Right lung (tissue), 5 donors: ENCODE measurements around the gene CANT1. TPM values are rescaled to one million over a fixed set of nuclear protein-coding genes. Genes with fewer than 3 reads are reported as not detected.
"Not testable (repeated sequence)": the region's sequence is repeated elsewhere in the genome, so short reads cannot be mapped to it uniquely, and the experiment has no call there.

Experiments
- DNase-seq, 2 donors: peaks; one replicate each; pipeline ENCODE4 v3.0.0-alpha.2; 2013
- polyA plus RNA-seq, 5 donors: library from polyadenylated mRNA; unstranded; fragments of 120-200 nt; gene quantifications; one replicate each; pipeline versions ENCODE4 v1.2.1 to v1.2.3, GENCODE V29; 2013; ENCODE audit warnings: inconsistent platforms in 1 of 5, low replicate concordance in 1 of 5; ENCODE audit not compliant: insufficient read length in 5 of 5, insufficient read depth in 1 of 5

The CANT1 gene
- polyA plus RNA-seq, 5 donors, result 36.8 to 45.5 (median 42.3) TPM

DNA sequence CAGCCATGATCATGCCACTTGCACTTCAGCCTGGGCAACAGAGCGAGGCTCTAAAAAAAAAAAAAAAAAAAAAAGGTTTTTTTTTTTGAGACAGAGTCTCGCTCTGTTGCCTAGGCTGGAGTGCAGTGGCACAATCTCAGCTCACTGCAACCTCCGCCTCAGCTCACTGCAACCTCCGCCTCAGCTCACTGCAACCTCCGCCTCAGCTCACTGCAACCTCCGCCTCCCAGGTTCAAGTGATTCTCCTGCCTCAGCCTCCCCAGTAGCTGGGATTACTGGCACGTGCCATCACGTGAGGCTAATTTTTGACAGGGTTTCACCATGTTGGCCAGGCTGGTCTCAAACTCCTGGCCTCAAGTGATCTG is 46.6 kb downstream of the CANT1 start:
- DNase-seq, result not testable (repeated sequence)

- DNase-seq, result no peak
Observed at GRCh38 chr17:78962345-78962983, 47.1 kb downstream of the CANT1 start.

DNA sequence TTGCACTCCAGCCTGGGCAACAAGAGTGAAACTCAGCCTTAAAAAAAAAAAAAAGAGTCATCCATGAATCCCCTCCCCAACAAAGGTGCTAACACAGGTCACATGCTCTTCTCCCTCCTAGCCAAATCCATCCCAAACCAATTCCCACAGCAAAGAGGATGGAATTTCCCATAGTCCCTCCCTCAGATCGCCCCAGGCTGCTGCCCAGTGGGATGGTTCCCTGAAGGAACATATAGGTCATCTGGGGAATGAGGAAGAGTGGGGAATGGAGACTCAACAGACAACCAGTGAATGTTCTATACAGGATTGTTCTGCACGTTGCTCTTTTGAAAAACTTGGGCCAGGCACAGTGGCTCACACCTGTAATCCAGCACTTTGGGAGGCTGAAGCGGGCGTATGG is 48.0 kb downstream of the CANT1 start:
- DNase-seq, result no peak

GRCh38 chr17:78960928-78961327 is 48.6 kb downstream of the CANT1 start:
- DNase-seq, result no peak

GRCh38 chr17:78959803-78960202 is 49.8 kb downstream of the CANT1 start:
- DNase-seq, result no peak

DNA sequence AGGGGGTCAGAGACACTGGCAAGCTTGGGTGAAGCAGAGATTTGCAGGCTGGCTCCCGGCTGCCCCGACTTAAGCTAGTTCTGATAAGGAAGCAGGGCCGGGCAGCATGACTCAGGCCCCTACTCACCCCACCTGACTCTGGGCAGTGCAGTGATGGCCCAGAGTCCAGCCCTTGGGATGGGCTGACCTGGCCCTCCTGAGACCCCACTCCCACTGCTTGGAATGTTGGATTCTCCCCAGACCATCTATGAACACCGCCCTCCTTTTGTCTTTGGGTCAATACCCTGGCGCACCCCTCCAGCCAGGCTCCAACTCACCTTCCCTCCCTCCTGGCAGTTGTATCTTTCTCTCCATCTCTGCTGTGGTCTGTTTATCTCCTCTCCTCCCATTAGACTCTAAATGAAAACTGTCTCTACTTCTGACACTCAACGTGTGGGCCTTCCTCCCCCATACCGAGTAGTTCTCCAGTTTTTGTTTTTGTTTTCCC is 50.9 kb downstream of the CANT1 start:
- DNase-seq, result no peak

DNA sequence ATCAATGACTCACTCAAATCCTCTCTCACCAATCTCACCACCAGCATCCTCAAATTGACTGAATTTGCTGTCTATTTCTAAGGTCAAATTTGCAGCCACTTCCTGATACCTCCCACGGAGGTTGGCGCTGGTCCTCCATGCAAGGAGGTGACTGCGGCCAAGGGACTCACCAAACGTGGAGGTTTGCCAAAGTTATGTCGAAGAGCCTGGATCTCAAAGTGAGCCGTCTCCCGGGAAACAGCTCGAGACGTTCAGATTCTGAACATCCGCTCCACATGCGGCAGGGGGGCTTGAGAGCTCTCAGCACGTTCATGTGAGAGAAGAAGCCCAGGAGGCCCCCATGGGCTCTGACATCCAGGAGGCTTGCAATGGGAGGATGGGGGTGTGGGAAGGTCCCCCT is 52.4 kb downstream of the CANT1 start:
- no peak for DNase-seq

GRCh38 chr17:78956254-78956653 is 53.3 kb downstream of the CANT1 start:
- no peak for DNase-seq

GRCh38 chr17:78954684-78955083 is 54.9 kb downstream of the CANT1 start:
- DNase-seq, result no peak

DNA sequence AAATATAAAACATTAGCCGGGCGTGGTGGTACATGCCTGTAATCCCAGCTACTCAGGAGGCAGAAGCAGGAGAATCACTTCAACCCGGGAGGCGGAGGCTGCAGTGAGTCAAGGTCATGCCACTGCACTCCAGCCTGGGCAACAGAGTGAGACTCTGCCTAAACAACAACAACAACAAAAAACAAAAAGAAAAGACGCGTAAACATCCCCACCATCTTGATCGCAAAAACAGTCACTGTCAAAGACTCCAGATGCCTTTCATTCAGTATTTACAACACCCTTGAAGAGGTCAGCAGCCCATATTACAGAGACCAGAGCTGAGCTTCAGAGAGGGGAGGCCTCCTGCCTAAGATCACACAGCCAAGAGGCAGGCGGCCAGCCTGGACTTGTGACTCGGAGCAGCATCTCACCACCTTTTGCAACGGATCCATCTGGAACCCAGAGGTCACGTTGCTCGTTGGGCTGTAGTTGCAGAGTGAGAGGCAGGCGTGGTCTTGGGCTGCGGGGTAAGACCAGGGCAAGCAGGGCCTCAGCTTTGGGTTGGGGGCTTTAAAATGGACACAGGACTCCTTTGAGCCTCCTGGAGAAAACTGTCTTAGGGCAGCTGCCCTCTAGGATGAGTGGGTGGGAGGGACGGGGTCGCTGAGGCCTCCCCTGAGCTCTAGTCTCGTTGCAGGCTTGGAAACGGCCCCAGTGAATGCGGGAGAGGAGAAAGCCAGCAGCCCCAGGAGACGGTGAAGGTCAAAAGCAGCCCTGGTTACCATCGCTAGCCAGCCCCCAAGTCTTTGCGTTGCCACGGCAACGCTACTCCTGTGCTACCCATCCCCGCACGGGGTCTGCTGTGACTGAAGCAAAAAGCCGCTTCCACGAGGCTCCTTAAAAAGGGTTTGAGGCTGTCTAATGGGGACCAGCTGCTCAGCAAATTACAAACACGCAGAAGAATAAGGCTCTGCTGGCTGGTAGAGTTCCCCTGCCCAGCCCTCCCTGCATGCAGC is 55.9 kb downstream of the CANT1 start:
- no peak for DNase-seq

GRCh38 chr17:78952706-78953105 is 56.9 kb downstream of the CANT1 start:
- no peak for DNase-seq

DNA sequence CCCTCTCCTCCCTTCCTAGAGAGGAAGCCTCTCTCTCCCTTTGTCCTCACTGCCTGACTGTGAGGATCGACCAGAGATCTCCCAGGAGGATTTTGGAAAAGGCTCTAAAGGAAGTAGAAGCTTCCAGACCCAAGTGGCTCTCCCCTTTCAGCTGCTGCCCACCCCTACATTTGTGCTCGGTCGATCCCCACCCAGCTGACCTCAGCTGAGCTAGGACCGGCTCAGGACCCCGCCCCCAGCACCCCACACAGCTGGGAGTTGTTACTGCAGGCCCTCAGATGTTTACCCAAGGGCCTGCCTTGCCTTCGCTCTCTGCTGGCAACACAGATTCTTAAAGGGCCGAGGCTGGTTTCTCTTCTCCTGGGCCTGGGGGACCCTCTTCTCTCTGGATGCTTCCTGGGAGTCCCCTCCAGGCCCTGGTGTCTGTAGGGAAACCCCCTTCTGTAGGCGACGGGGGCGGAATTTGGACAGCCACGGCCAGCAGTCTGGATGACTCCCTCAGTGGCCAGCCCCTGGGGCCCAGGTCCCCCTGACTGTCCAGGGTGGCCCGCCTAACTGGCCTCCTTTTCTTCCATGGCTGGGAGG is 57.5 kb downstream of the CANT1 start:
- DNase-seq, result peak in 1 of 2 donors; percentile 44

- no peak for DNase-seq
Observed at GRCh38 chr17:78950870-78951269, 58.7 kb downstream of the CANT1 start.

GRCh38 chr17:78947235-78948149 is 62.1 kb downstream of the CANT1 start:
- no peak for DNase-seq

GRCh38 chr17:78946631-78947030 is 62.9 kb downstream of the CANT1 start:
- DNase-seq, result no peak

- DNase-seq, result no peak
Observed at GRCh38 chr17:78946131-78946530, 63.4 kb downstream of the CANT1 start.

DNA sequence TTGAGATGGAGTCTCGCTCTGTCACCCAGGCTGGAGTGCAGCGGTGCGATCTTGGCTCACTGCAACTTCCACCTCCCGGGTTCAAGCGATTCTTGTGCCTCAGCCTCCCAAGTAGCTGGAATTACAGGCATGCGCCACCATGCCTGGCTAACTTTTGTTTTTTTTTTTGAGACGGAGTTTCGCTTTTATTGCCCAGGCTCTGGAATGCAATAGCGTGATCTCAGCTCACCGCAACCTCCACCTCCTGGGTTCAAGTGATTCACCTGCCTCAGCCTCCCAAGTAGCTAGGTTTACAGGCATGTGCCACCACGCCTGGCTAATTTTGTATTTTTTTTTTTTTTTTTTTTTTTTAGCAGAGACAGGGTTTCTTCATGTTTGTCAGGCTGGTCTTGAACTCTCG is 64.1 kb downstream of the CANT1 start:
- DNase-seq, result not testable (repeated sequence)

GRCh38 chr17:78944956-78945355 is 64.6 kb downstream of the CANT1 start:
- DNase-seq, result no peak

DNA sequence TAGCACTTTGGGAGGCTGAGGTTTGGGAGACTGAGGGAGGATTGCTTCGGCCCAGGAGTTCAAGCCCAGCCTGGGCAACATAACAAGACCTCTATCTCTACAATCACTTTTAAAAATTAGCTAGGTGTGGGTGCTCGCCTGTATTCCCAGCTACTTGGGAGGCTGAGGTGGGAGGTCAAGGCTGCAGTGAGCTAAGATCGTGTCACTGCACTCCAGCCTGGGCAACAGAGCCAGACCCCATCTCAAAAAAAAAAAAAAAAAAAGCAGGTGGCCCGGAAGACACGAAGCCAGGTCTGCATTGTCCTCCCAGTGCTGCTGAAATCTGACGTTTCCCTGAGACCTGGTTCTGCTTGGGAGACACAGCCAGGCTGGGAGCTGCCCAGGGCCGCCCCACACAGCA is 65.5 kb downstream of the CANT1 start:
- DNase-seq, result no peak
